ENCODE measurements around the gene KHSRP.

- TF ChIP-seq EZH2 (IDR thresholded peaks at IDR 0.05; ENCODE audit: borderline replicate concordance, low read length) (no peak), CTCF (IDR thresholded peaks at IDR 0.05; ENCODE audit: low read length) (no peak)
Observed at GRCh38 chr19:6459262-6460098, 34.9 kb upstream of the KHSRP start, which contains the start of gene SLC25A23.
